GM23338 (cell line): ENCODE measurements around the gene SLC9A8. TPM values are rescaled to one million over a fixed set of nuclear protein-coding genes. Genes with fewer than 3 reads are reported as not detected.

Experiments used
- ATAC-seq: fragments of 200-7000 bp; cut with Tn5 transposase; 3 replicates; pipeline ENCODE4 v1.9.1; 2020
- DNase-seq: peaks from one replicate; pipeline ENCODE4 v3.0.0-alpha.2; 2015; ENCODE audit warnings: low spot score
- H2AFZ ChIP-seq: fragments of 200-600 bp; sonication (generic); 2 replicates; pipeline ENCODE4 v1.8.0; 2016; ENCODE audit warnings: antibody characterized with exemption, mild to moderate bottlenecking, moderate library complexity
- H3F3A ChIP-seq: fragments of 200-600 bp; sonication (generic); replicated peaks from 2 replicates; pipeline ENCODE4 v1.8.0; 2017; ENCODE audit warnings: antibody characterized with exemption, mixed run types, low read depth
- H3K27ac ChIP-seq: fragments of 200-600 bp; sonication (generic); 2 replicates; pipeline ENCODE4 v1.6.1; 2016; ENCODE audit warnings: low read depth
- H3K27me3 ChIP-seq: fragments of 200-600 bp; sonication (generic); 2 replicates; pipeline ENCODE4 v1.8.0; 2016; ENCODE audit warnings: mild to moderate bottlenecking, mixed run types, moderate library complexity; ENCODE audit not compliant: insufficient read depth
- H3K36me3 ChIP-seq: fragments of 200-600 bp; sonication (generic); 2 replicates; pipeline ENCODE4 v1.8.0; 2016; ENCODE audit warnings: mild to moderate bottlenecking; ENCODE audit not compliant: insufficient read depth
- H3K4me1 ChIP-seq: fragments of 200-600 bp; sonication (generic); 2 replicates; pipeline ENCODE4 v1.8.0; 2016; ENCODE audit warnings: mild to moderate bottlenecking, moderate library complexity; ENCODE audit not compliant: insufficient read depth
- H3K4me2 ChIP-seq: fragments of 200-600 bp; sonication (generic); 2 replicates; pipeline ENCODE4 v1.7.1; 2017; ENCODE audit warnings: mixed run types
- H3K4me3 ChIP-seq: fragments of 200-600 bp; sonication (generic); 2 replicates; pipeline ENCODE4 v1.6.1; 2016; ENCODE audit warnings: mixed run types
- H3K79me2 ChIP-seq: fragments of 200-600 bp; sonication (generic); replicated peaks from 2 replicates; pipeline ENCODE4 v1.8.0; 2017; ENCODE audit warnings: mild to moderate bottlenecking; ENCODE audit not compliant: insufficient read depth
- H3K9me2 ChIP-seq: fragments of 200-600 bp; sonication (generic); 2 replicates; pipeline ENCODE4 v1.8.0; 2017; ENCODE audit not compliant: insufficient read depth
- H4K20me1 ChIP-seq: fragments of 200-600 bp; sonication (generic); replicated peaks from 2 replicates; pipeline ENCODE4 v1.8.0; 2017; ENCODE audit warnings: mild to moderate bottlenecking; ENCODE audit not compliant: insufficient read depth
- H3K27ac Mint-ChIP-seq: 2 replicates; pipeline ENCODE4 v1.8.0; 2020; ENCODE audit warnings: inconsistent platforms, mild to moderate bottlenecking, moderate library complexity, mixed read lengths
- H3K27me3 Mint-ChIP-seq: 3 replicates; pipeline ENCODE4 v1.8.0; 2022; ENCODE audit warnings: low read depth, mild to moderate bottlenecking, moderate library complexity, mixed read lengths, inconsistent platforms; ENCODE audit not compliant: insufficient read depth, poor library complexity
- H3K36me3 Mint-ChIP-seq: 3 replicates; pipeline ENCODE4 v1.8.0; 2021; ENCODE audit warnings: low read depth, mild to moderate bottlenecking, inconsistent platforms, moderate library complexity, mixed read lengths
- H3K4me1 Mint-ChIP-seq: 3 replicates; pipeline ENCODE4 v1.8.0; 2020; ENCODE audit warnings: mild to moderate bottlenecking, inconsistent platforms, mixed read lengths
- H3K4me3 Mint-ChIP-seq: 3 replicates; pipeline ENCODE4 v1.8.0; 2021; ENCODE audit warnings: moderate library complexity, mild to moderate bottlenecking, inconsistent platforms, mixed read lengths
- H3K9me3 Mint-ChIP-seq: 3 replicates; pipeline ENCODE4 v1.8.0; 2020; ENCODE audit warnings: moderate library complexity, mild to moderate bottlenecking, inconsistent platforms, mixed read lengths
- CREB1 ChIP-seq: fragments of 250-450 bp; sonication (Bioruptor Pico); IDR thresholded peaks from 2 replicates; pipeline ENCODE4 v1.5.0; 2020; ENCODE audit warnings: low read depth, mild to moderate bottlenecking, moderate library complexity
- CTCF ChIP-seq, 2 experiments: fragments of 200-600 bp in 1 of 2; sonication (generic) in 1 of 2; conservative IDR thresholded peaks; 2 replicates each; pipeline versions ENCODE4 v1.5.1 to v1.6.1; 2016 to 2017; ENCODE audit warnings: antibody characterized with exemption in 2 of 2, low read depth in 2 of 2, mild to moderate bottlenecking in 2 of 2, moderate library complexity in 1 of 2
- ETS1 ChIP-seq: IDR thresholded peaks from 2 replicates; pipeline ENCODE4 v1.6.1; 2016; ENCODE audit warnings: antibody characterized with exemption
- EZH2 ChIP-seq: fragments of 200-600 bp; sonication (generic); IDR thresholded peaks from one replicate; pipeline ENCODE4 v1.8.0; 2017; ENCODE audit warnings: antibody characterized with exemption, mild to moderate bottlenecking, low read depth; ENCODE audit not compliant: unreplicated experiment
- JUNB ChIP-seq: IDR thresholded peaks from one replicate; pipeline ENCODE4 v1.6.1; 2016; ENCODE audit warnings: antibody characterized with exemption; ENCODE audit not compliant: unreplicated experiment
- POLR2AphosphoS5 ChIP-seq: IDR thresholded peaks from 2 replicates; pipeline ENCODE4 v1.6.1; 2016; ENCODE audit warnings: antibody characterized with exemption, low read depth
- REST ChIP-seq: IDR thresholded peaks from one replicate; pipeline ENCODE4 v1.6.1; 2018; ENCODE audit warnings: antibody characterized with exemption; ENCODE audit not compliant: unreplicated experiment
- STAT1 ChIP-seq: IDR thresholded peaks from one replicate; pipeline ENCODE4 v1.6.1; 2016; ENCODE audit warnings: antibody characterized with exemption; ENCODE audit not compliant: unreplicated experiment
- ZNF114 ChIP-seq: fragments of 250-450 bp; sonication (Bioruptor Pico); IDR thresholded peaks from 2 replicates; pipeline ENCODE4 v1.5.0; 2020; ENCODE audit warnings: mild to moderate bottlenecking, moderate library complexity
- ZNF462 ChIP-seq: fragments of 250-450 bp; sonication (Bioruptor Pico); IDR thresholded peaks from 2 replicates; pipeline ENCODE4 v1.5.0; 2020; ENCODE audit warnings: mild to moderate bottlenecking, moderate library complexity
- polyA plus RNA-seq: library from polyadenylated mRNA; unstranded; fragments of >200 nt; fragmentation: Nextera tagmentation; extraction: Ambion mirVana; gene quantifications from 2 replicates; pipeline ENCODE4 v1.2.1, GENCODE V29; 2016
- total RNA-seq: library from RNA; depleted of rRNA; stranded (reverse); fragments of >200 nt; shearing (Covaris generic); gene quantifications from 2 replicates; pipeline ENCODE4 v1.2.3, GENCODE V29; 2014

The SLC9A8 gene
- total and polyA plus RNA-seq, 2 experiments from 2014 or later = 2.6 to 6.4 TPM

- Histone ChIP-seq H3K27ac (no peak overlapping the region), H3K4me3 (peak overlapping the region; percentile 99; the same call in 1 of the 2 replicates)
Measured at GRCh38 chr20:49913399-49914047, 100.9 kb downstream of the SLC9A8 start.

More at GRCh38 chr20:49913399-49914047, 100.9 kb downstream of the SLC9A8 start:
- H2AFZ ChIP-seq = no peak overlapping the region
- H3K4me3 Mint-ChIP-seq = peak overlapping the region; percentile 99; the same call in 2 of the 3 replicates
- H3K36me3 Mint-ChIP-seq = no peaks in the 10 kb centered on the region; the same call in 2 of the 3 replicates
- H3K9me3 Mint-ChIP-seq = no peaks in the 10 kb centered on the region; the same call in 2 of the 3 replicates
- H3K36me3 ChIP-seq = no peaks in the 10 kb centered on the region
- peaks cover 6% of the 10 kb centered on the region; the same call in 1 of the 2 replicates for H3K4me1 ChIP-seq
- H3K4me1 Mint-ChIP-seq = peaks cover 18% of the 10 kb centered on the region
- TF ChIP-seq POLR2AphosphoS5 (no peak), ZNF114 (CRISPR knock-in tag) (no peak), ETS1 (no peak), EZH2 (no peak), CTCF (conservative IDR thresholded peaks at IDR 0.05; ENCODE audit: low read depth in 2 of 2) (no peak), CREB1 (CRISPR knock-in tag) (no peak), REST (no peak), STAT1 (no peak), ZNF462 (CRISPR knock-in tag) (no peak), JUNB (no peak)
- H3K27me3 Mint-ChIP-seq = peaks cover 15% of the 10 kb centered on the region
- ATAC-seq (no peak), DNase-seq (no peak)
- H3K27me3 ChIP-seq = no peaks in the 10 kb centered on the region
- peak overlapping the region; percentile 99 for H3K4me2 ChIP-seq
- H4K20me1 ChIP-seq = peaks cover 28% of the 10 kb centered on the region
- H3K27ac Mint-ChIP-seq = no peak overlapping the region
- peaks cover 60% of the 10 kb centered on the region for H3K79me2 ChIP-seq
- H3F3A ChIP-seq = peaks cover 7% of the 10 kb centered on the region; the same call in 1 of the 2 replicates
- H3K9me2 ChIP-seq = no peaks in the 10 kb centered on the region
